GM12875 (cell line): ENCODE data around the gene CD70.
"Not testable (repeated sequence)": the region's sequence is repeated elsewhere in the genome, so short reads cannot be mapped to it uniquely, and the experiment has no call there.

Source experiments
- H3K4me3 ChIP-seq: one replicate; pipeline ENCODE4 v1.5.1; 2011; ENCODE audit warnings: low read depth, low read length, control low read depth
- TF ChIP-seq, protein P1 (sequence below): IDR thresholded peaks from 2 replicates; pipeline ENCODE4 v1.5.1; 2011; ENCODE audit warnings: low read depth, mild to moderate bottlenecking, control low read depth, inconsistent platforms, low read length, moderate library complexity, borderline replicate concordance; ENCODE audit not compliant: insufficient read depth

Gene CD70

DNA sequence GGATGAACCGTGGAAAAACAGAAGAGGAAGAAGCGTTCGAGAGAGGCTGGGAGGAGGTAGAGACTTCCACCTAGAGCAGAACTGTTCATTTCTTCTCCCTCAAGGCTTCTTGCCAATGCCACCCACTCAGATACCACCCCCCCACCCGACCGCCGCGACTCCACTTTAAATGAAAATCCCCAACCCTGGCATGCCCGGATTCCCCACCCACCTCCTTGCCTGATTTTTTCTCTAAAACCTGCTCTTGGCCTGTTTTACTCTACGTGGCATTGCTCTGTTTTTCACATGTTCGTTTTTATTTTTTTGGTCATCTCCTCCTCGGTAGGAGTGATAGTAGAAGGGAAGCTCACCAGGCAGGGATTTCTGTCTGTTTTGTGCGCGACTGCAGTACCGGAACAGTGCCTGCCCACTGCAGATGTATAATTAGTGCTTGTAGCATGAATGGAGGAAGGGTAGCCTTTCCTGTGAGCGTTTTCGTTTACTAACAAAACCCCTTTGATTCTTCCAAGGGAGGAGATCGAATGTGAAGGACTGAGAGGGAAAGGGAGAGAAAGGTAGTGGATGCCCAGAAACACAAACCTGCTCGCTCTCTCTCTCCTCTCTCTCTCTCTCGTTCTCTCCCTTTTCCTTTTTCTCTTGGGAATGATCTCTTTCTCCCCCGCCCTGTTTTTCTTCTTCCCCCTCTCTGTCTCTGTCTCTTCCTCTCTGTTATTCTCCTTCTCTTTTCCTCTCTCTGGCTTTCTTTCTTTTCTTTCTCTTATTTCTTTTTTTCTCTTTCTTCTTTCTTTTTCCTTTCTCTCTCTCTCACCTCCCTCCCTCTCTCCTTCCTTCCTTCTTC is 2.2 kb downstream of the CD70 start:
- peak overlapping the region; percentile 86 for H3K4me3 ChIP-seq
- TF ChIP-seq, protein P1, sequence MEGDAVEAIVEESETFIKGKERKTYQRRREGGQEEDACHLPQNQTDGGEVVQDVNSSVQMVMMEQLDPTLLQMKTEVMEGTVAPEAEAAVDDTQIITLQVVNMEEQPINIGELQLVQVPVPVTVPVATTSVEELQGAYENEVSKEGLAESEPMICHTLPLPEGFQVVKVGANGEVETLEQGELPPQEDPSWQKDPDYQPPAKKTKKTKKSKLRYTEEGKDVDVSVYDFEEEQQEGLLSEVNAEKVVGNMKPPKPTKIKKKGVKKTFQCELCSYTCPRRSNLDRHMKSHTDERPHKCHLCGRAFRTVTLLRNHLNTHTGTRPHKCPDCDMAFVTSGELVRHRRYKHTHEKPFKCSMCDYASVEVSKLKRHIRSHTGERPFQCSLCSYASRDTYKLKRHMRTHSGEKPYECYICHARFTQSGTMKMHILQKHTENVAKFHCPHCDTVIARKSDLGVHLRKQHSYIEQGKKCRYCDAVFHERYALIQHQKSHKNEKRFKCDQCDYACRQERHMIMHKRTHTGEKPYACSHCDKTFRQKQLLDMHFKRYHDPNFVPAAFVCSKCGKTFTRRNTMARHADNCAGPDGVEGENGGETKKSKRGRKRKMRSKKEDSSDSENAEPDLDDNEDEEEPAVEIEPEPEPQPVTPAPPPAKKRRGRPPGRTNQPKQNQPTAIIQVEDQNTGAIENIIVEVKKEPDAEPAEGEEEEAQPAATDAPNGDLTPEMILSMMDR = no peak

DNA sequence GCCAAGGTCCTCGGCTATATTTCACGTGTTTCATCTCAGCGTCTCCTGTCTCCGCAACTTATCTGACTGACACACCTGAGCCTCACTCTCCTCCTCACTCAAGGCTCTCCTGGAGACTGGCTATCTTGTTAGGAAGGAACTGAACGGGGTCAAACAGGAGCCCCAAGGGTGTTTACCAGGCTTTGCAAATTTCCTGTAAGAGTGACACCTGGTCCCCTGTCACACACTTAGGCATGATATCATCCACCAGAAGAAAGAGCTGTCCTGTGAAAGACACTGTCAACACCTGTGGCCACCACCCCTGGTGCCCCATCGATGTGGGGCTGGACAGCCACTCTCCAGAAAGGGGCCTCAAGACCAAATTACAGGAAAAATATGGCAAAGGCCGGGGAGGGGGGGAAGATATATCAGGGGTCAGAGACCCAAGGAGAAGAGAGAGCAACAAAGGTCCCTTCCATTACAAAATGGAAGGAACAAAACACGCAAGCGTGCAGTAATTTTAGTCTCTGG is 2.9 kb downstream of the CD70 start:
- TF ChIP-seq, protein P1 = no peak
- peak overlapping the region; percentile 86 for H3K4me3 ChIP-seq

DNA sequence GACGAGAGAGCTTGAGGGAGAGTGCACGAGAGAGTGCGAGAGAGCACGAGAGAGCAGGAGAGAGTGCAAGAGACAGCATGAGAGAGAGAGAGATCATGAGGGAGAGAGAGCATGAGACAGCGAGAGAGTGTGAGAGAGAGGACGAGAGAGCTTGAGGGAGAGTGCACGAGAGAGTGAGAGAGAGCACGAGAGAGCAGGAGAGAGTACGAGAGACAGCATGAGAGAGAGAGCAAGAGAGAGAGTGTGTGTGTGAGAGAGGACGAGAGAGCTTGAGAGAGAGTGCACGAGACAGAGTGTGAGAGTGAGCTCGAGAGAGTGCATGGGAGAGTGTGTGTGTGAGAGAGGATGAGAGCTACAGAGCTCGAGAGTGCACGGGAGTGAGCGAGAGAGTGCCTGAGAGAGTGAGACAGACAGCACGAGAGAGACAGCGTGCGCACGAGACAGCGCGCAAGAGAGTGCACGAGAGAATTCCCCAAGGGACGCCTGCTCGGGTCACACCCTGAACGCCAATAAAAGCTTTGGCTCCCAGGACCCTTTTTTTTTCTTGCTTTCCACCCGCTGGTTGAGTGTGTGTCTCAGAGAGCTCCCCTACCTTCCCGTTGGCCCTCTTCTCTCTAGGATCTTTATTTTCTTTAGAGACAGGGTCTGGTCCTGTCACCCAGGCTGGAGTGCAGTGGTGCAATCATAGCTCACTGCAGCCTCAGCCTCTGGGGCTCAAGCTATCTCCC is 3.7 kb downstream of the CD70 start:
- TF ChIP-seq, protein P1 = no peak
- peak overlapping the region; percentile 86 for H3K4me3 ChIP-seq

DNA sequence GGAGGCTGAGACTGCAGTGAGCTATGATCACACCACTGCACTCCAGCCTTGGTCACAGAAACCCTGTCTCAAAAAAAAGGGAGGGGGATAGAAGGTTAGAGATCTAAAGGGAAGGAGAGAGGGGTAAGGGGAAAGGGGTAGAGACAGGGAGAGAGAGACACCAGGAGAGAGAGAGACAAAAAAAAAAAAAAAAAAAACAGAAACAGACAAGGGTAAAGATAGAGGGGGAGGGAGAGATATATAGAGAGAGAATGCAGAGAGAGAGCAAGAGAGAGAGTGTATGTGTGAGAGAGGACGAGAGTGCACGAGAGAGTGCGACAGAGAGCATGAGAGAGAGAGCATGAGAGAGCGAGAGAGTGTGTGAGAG is 4.2 kb downstream of the CD70 start:
- H3K4me3 ChIP-seq = peak overlapping the region; percentile 86
- TF ChIP-seq, protein P1 = no peak

DNA sequence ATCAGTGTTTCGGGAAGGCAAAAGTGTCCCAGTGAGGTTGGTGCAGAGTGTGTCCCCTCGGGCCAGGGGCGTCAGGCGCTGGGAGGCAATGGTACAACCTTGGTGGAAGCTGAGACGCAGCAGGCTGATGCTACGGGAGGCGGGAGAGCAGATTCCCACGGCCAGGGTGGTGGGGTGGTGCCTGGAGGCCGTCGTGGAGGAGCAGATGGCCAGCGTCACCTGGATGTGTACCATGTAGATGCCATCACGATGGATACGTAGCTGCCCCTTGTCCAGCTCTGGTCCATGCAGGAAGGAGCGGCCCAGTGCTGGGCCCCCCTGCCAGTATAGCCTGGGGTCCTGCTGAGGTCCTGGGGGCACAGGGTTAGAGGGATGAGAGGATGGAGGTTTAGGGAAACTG is 4.9 kb downstream of the CD70 start:
- TF ChIP-seq, protein P1 = no peak
- no peak overlapping the region for H3K4me3 ChIP-seq

DNA sequence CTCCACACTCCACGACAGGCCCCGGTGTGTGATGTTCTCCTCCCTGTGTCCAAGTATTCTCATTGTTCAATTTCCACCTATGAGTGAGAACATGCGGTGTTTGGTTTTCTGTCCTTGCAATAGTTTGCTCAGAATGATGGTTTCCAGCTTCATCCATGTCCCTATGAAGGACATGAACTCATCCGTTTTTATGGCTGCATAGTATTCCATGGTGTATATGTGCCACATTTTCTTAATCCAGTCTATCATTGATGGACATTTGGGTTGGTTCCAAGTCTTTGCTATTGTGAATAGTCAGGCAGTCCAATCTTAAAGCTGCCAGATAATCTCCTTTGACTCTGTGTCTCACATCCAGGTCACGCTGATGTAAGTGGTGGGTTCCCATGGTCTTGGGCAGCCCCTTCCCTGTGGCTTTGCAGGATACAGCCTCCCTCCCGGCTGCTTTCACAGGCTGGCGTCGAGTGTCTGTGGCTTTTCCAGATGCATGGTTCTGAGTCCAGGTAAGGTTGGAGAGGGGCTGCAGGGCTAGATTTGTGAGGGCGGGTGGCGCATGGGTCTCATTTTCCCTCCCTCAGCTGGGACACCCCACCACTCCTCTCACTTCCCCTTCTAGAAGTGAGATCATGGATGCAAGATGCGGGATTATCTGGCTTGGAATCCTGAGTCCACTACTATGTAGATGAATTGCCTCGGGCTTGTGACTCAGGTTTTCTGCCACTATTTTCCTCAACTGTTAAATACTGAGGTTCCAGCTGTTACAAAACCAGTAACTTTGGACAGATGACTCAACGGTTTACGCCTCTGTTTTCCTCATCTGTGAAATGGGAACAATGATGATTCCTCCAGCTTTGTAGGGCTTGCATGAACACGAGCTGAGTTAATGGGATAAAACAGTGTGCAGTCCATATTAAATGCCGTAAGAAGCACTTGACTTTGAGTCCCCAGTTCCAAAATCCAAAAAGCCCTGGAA is 8.2 kb downstream of the CD70 start:
- H3K4me3 ChIP-seq = not testable (repeated sequence)

DNA sequence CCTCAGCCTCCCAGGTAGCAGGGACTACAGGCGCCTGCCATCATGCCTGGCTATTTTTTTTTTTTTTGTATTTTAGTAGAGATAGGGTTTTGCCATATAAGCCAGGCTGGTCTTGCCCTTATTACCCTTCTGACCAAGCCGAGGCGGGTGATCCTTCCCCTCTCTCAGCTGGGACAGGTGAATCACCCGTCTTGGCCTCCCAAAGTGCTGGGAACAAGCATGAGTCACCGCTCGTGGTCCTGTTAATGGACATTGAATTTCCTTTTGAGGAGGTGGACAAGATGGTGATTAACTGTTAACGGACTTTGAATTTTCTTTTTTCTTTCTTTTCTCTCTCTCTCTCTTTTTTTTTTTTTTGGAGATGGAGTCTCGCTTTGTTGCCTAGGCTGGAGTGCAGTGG is 10.6 kb downstream of the CD70 start:
- TF ChIP-seq, protein P1 = no peak
- no peak overlapping the region for H3K4me3 ChIP-seq
